Duodenal mucosa (tissue), 2 donors: ENCODE data around the gene TMEM263.
A peak's percentile ranks its signal among the peaks of the same experiment; 100 is the strongest.

Experiments used
- H3K27ac ChIP-seq: one replicate; pipeline ENCODE4 v1.7.0; 2013; ENCODE audit warnings: low read depth, low read length
- H3K27me3 ChIP-seq, 2 donors: one replicate each; pipeline ENCODE4 v1.7.0; 2013; ENCODE audit warnings: low read length in 2 of 2, control low read depth in 1 of 2; ENCODE audit not compliant: insufficient read depth in 2 of 2, control insufficient read depth in 1 of 2
- H3K36me3 ChIP-seq, 2 donors: one replicate each; pipeline ENCODE4 v1.7.0; 2013; ENCODE audit warnings: low read length in 2 of 2, control low read depth in 1 of 2; ENCODE audit not compliant: insufficient read depth in 2 of 2, control insufficient read depth in 1 of 2
- H3K4me1 ChIP-seq, 2 donors: one replicate each; pipeline ENCODE4 v1.7.0; 2013; ENCODE audit warnings: low read length in 2 of 2, control low read depth in 1 of 2; ENCODE audit not compliant: insufficient read depth in 2 of 2, control insufficient read depth in 1 of 2
- H3K4me3 ChIP-seq, 2 donors: one replicate each; pipeline ENCODE4 v1.7.0; 2013; ENCODE audit warnings: low read length in 2 of 2, low read depth in 1 of 2
- H3K9ac ChIP-seq, 2 donors: one replicate each; pipeline ENCODE4 v1.7.0; 2013; ENCODE audit warnings: low read length in 2 of 2, low read depth in 1 of 2
- H3K9me3 ChIP-seq, 2 donors: one replicate each; pipeline ENCODE4 v1.7.0; 2013; ENCODE audit warnings: low read length in 2 of 2, control low read depth in 1 of 2; ENCODE audit not compliant: control insufficient read depth in 1 of 2

The TMEM263 gene

GRCh38 chr12:106964526-106964925 lies 8.8 kb downstream of the TMEM263 start:
- H3K27ac ChIP-seq = no peak overlapping the region
- H3K36me3 ChIP-seq = peaks cover 2 to 20% of the 10 kb centered on the region in 2 donors
- no peak overlapping the region for H3K4me3 ChIP-seq
- no peaks in the 10 kb centered on the region for H3K27me3 ChIP-seq
- no peaks in the 10 kb centered on the region for H3K9me3 ChIP-seq
- H3K4me1 ChIP-seq = no peaks in the 10 kb centered on the region
- no peak overlapping the region for H3K9ac ChIP-seq

DNA sequence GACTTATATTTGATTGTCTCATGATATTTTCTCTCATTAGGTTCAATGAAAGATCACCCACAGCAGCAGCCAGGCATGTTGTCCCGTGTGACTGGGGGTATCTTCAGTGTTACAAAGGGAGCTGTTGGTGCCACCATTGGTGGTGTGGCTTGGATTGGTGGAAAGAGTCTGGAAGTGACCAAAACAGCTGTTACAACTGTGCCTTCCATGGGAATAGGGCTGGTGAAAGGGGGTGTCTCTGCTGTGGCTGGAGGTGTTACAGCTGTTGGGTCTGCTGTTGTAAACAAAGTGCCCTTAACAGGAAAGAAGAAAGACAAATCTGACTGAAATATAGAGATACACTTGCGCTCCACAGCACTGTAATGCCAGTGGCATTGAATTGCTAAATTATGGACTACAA lies 15.4 kb downstream of the TMEM263 start:
- Histone ChIP-seq H3K4me3 (no peak overlapping the region), H3K27ac (no peak overlapping the region), H3K36me3 (peaks cover 17 to 31% of the 10 kb centered on the region in 2 donors), H3K9me3 (no peaks in the 10 kb centered on the region), H3K4me1 (peaks cover 15 to 29% of the 10 kb centered on the region in 2 donors), H3K9ac (no peak overlapping the region), H3K27me3 (no peaks in the 10 kb centered on the region)

DNA sequence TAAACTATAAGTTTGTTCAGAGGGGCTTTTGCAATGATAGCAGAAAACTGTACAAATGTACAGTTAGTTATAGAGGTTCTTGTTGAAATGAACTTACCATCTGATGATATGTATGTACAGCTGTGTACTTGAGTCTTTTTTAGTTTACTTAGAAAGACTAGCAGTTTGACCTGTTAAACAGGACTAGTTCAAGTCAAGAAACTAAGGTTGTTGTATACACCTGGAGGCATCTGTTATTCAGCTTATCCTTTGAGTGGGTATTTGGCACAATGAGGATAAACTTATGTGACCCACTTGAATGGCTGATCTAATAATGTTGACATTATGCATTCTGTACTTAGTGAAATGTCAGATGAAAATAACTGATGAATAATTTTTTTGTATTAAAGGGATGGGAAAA lies 17.8 kb downstream of the TMEM263 start:
- peaks cover 38 to 50% of the 10 kb centered on the region in 2 donors for H3K4me1 ChIP-seq
- H3K9ac ChIP-seq = no peak overlapping the region
- no peak overlapping the region for H3K27ac ChIP-seq
- no peaks in the 10 kb centered on the region for H3K9me3 ChIP-seq
- peaks cover 14 to 16% of the 10 kb centered on the region in 2 donors for H3K36me3 ChIP-seq
- no peak overlapping the region for H3K4me3 ChIP-seq
- no peaks in the 10 kb centered on the region for H3K27me3 ChIP-seq

DNA sequence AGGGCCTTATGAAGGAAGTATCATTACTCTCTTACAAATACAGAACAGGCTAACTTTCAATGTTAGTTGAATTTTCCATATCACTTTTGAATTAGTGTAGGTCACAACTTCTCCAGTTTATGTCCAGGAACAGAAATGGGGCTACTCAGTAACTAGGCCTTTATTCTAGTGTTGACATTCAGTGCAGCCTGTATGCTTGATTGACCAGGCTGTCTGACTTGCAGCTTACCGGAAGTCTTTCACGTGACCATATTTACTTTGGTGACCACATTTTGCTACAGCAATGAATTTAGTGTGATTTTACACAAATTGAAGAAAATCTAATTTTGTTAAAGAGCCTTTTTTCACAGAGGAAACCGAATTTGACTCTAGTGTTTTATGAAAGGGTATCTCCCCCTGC lies 18.8 kb downstream of the TMEM263 start:
- H3K4me3 ChIP-seq = no peak overlapping the region
- H3K9me3 ChIP-seq = no peaks in the 10 kb centered on the region
- no peak overlapping the region for H3K27ac ChIP-seq
- H3K27me3 ChIP-seq = no peaks in the 10 kb centered on the region
- peaks cover 39 to 57% of the 10 kb centered on the region in 2 donors for H3K4me1 ChIP-seq
- H3K9ac ChIP-seq = no peak overlapping the region
- peaks cover 14 to 16% of the 10 kb centered on the region in 2 donors for H3K36me3 ChIP-seq

GRCh38 chr12:106975098-106975497 lies 19.4 kb downstream of the TMEM263 start:
- Histone ChIP-seq H3K4me3 (no peak overlapping the region), H3K9ac (no peak overlapping the region), H3K4me1 (peaks cover 39 to 57% of the 10 kb centered on the region in 2 donors), H3K27me3 (no peaks in the 10 kb centered on the region), H3K36me3 (peaks cover 14 to 16% of the 10 kb centered on the region in 2 donors), H3K9me3 (no peaks in the 10 kb centered on the region), H3K27ac (no peak overlapping the region)

DNA sequence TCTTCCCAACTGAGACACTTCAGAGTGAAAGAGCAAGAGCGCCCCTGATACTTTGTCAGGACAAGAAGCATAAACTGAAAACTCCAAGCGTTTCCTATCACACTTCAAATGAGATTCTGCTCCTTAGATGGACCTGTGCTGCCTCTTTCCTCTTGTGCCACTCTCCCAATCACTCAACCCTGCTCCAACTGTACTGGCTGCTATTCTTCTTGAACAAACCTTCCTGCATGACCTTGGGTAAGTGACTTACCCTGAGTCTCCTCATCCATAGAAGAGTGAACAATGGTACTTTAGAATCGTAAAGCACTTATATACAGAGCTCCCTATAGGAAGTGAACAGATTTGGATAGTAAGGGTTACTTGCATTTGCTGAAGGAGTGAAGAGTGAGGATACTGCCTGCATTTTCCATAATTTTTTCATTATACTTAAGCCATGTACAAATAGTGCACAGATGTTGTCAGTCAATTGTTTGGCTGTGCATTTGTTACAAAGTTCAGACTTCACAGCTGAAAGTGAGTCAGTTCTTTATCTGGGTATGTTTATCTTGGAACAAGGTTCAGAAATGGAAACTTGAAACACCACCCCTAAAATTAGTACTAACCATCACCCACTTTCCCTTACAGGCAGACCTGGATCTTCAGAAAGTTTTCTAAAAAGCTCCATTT lies 20.4 kb downstream of the TMEM263 start:
- Histone ChIP-seq H3K27ac (no peak overlapping the region), H3K4me1 (peaks cover 41 to 57% of the 10 kb centered on the region in 2 donors), H3K9me3 (no peaks in the 10 kb centered on the region), H3K4me3 (peak overlapping the region in 1 of 2 donors; percentile 11), H3K9ac (no peak overlapping the region), H3K27me3 (no peaks in the 10 kb centered on the region), H3K36me3 (peaks cover 8 to 10% of the 10 kb centered on the region in 2 donors)

DNA sequence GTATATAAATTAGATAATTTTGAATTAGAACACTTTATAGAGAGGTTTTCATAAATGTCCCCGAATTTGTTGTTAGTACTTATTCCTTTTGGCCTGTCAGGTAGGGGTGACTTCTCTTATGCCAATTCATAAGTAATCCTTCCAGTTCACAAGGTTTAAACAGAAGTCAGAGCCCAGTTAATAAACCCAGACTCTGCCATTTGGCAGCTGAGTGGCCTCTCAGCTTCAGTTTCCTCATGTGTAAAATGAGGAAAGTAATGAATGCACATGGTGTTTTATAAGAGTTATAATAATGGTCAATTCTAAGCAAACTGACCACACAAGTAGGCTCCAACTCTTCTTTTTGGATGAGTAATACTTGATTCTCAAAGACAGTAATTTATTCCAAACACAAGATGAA lies 21.0 kb downstream of the TMEM263 start:
- Histone ChIP-seq H3K27ac (no peak overlapping the region), H3K9ac (no peak overlapping the region), H3K27me3 (no peaks in the 10 kb centered on the region), H3K9me3 (no peaks in the 10 kb centered on the region), H3K4me1 (peaks cover 42 to 57% of the 10 kb centered on the region in 2 donors), H3K4me3 (peak overlapping the region in 1 of 2 donors; percentile 25), H3K36me3 (peaks cover 2 to 5% of the 10 kb centered on the region in 2 donors)

DNA sequence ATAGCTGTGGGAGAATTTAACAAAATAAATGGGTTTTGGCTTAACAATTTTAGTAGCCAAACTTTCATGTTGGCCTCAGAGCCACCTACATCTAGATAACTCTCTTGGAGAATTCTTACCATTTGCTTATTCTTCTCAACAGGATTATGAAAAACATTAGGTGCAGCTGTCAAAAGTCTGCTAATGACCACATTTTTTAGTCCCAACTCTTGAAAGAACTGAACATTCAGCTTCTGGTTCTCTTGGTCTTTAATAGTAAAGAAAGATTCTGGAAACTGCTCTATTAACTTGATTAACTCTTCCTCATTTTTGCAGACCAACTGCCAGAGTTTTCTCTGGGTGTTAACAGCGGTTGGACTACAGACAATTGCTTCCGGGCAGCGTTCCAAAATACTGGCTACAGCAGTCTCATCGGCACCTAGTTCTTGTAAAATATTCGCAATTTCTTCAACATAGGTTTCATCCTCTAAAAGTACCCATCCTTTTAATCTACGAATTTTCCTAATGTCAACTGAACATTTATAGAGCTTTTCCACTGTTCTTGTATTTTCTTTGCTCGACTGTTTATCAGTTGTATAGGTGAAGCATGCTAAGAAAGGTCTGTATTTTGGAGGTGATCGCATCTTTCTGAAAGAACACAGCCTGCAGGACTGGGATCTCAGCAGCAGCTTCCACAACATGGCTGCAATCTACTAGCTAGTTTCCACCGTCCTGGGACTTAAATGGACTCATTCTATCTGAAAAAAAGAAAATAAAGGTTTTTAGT lies 22.5 kb downstream of the TMEM263 start:
- H3K27ac ChIP-seq = no peak overlapping the region
- no peaks in the 10 kb centered on the region for H3K9me3 ChIP-seq
- H3K9ac ChIP-seq = no peak overlapping the region
- no peaks in the 10 kb centered on the region for H3K36me3 ChIP-seq
- H3K27me3 ChIP-seq = no peaks in the 10 kb centered on the region
- H3K4me1 ChIP-seq = peaks cover 45 to 56% of the 10 kb centered on the region in 2 donors
- peak overlapping the region in 1 of 2 donors; percentile 31 for H3K4me3 ChIP-seq

DNA sequence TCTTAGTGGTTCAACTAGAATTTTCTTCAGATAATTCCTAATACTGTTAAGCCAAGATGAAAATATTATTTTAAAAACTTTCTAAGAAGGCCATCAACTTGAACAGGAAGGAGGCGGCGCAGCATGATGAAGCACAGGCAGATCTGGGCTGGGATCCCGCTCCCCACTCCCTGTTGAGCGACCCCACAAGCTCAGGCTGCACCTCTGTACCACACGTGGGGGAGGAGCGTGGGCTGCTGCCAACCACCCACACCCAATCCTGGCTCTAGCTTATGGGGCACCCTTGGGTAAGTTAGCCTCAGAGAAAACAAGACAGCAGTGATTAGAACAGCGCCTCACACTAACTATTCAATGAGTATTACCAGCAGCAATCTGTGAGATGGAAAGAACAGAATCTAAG lies 25.2 kb downstream of the TMEM263 start:
- Histone ChIP-seq H3K4me1 (peaks cover 38 to 46% of the 10 kb centered on the region in 2 donors), H3K9ac (no peak overlapping the region), H3K36me3 (peaks cover 0 to 5% of the 10 kb centered on the region in 2 donors), H3K27ac (no peak overlapping the region), H3K4me3 (no peak overlapping the region), H3K9me3 (no peaks in the 10 kb centered on the region), H3K27me3 (no peaks in the 10 kb centered on the region)

DNA sequence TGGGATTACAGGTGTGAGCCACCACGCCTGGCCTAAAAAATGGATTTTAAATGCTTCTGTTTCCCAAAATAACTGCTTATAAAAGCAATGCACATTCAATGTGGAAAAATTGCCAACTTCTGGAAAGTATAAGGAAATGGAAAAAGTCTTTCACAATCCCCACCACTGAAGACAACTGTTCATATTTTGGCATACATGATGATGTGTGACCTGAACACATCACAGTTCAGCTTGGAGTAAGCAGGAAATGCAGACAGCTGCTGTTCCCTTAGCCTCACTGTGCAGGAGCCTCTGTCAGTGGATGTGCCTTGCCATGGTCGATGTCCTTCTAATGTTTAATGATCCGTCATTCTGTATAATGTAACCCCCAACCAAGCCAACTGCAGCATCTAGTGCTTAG lies 26.1 kb downstream of the TMEM263 start:
- no peak overlapping the region for H3K27ac ChIP-seq
- H3K4me1 ChIP-seq = peaks cover 37 to 47% of the 10 kb centered on the region in 2 donors
- no peak overlapping the region for H3K9ac ChIP-seq
- H3K36me3 ChIP-seq = peaks cover 0 to 5% of the 10 kb centered on the region in 2 donors
- H3K4me3 ChIP-seq = no peak overlapping the region
- H3K27me3 ChIP-seq = no peaks in the 10 kb centered on the region
- H3K9me3 ChIP-seq = no peaks in the 10 kb centered on the region
